GM23338 (cell line): ENCODE measurements around the gene AKAP9. TPM values are rescaled to one million over a fixed set of nuclear protein-coding genes. Genes with fewer than 3 reads are reported as not detected.

Experiments used
- ATAC-seq: fragments of 200-7000 bp; cut with Tn5 transposase; 3 replicates; pipeline ENCODE4 v1.9.1; 2020
- DNase-seq: peaks from one replicate; pipeline ENCODE4 v3.0.0-alpha.2; 2015; ENCODE audit warnings: low spot score
- H2AFZ ChIP-seq: fragments of 200-600 bp; sonication (generic); 2 replicates; pipeline ENCODE4 v1.8.0; 2016; ENCODE audit warnings: antibody characterized with exemption, mild to moderate bottlenecking, moderate library complexity
- H3F3A ChIP-seq: fragments of 200-600 bp; sonication (generic); replicated peaks from 2 replicates; pipeline ENCODE4 v1.8.0; 2017; ENCODE audit warnings: antibody characterized with exemption, mixed run types, low read depth
- H3K27ac ChIP-seq: fragments of 200-600 bp; sonication (generic); 2 replicates; pipeline ENCODE4 v1.6.1; 2016; ENCODE audit warnings: low read depth
- H3K27me3 ChIP-seq: fragments of 200-600 bp; sonication (generic); 2 replicates; pipeline ENCODE4 v1.8.0; 2016; ENCODE audit warnings: mild to moderate bottlenecking, mixed run types, moderate library complexity; ENCODE audit not compliant: insufficient read depth
- H3K36me3 ChIP-seq: fragments of 200-600 bp; sonication (generic); 2 replicates; pipeline ENCODE4 v1.8.0; 2016; ENCODE audit warnings: mild to moderate bottlenecking; ENCODE audit not compliant: insufficient read depth
- H3K4me1 ChIP-seq: fragments of 200-600 bp; sonication (generic); 2 replicates; pipeline ENCODE4 v1.8.0; 2016; ENCODE audit warnings: mild to moderate bottlenecking, moderate library complexity; ENCODE audit not compliant: insufficient read depth
- H3K4me2 ChIP-seq: fragments of 200-600 bp; sonication (generic); 2 replicates; pipeline ENCODE4 v1.7.1; 2017; ENCODE audit warnings: mixed run types
- H3K4me3 ChIP-seq: fragments of 200-600 bp; sonication (generic); 2 replicates; pipeline ENCODE4 v1.6.1; 2016; ENCODE audit warnings: mixed run types
- H3K79me2 ChIP-seq: fragments of 200-600 bp; sonication (generic); replicated peaks from 2 replicates; pipeline ENCODE4 v1.8.0; 2017; ENCODE audit warnings: mild to moderate bottlenecking; ENCODE audit not compliant: insufficient read depth
- H3K9me2 ChIP-seq: fragments of 200-600 bp; sonication (generic); 2 replicates; pipeline ENCODE4 v1.8.0; 2017; ENCODE audit not compliant: insufficient read depth
- H4K20me1 ChIP-seq: fragments of 200-600 bp; sonication (generic); replicated peaks from 2 replicates; pipeline ENCODE4 v1.8.0; 2017; ENCODE audit warnings: mild to moderate bottlenecking; ENCODE audit not compliant: insufficient read depth
- H3K27ac Mint-ChIP-seq: 2 replicates; pipeline ENCODE4 v1.8.0; 2020; ENCODE audit warnings: inconsistent platforms, mild to moderate bottlenecking, moderate library complexity, mixed read lengths
- H3K27me3 Mint-ChIP-seq: 3 replicates; pipeline ENCODE4 v1.8.0; 2022; ENCODE audit warnings: low read depth, mild to moderate bottlenecking, moderate library complexity, mixed read lengths, inconsistent platforms; ENCODE audit not compliant: insufficient read depth, poor library complexity
- H3K36me3 Mint-ChIP-seq: 3 replicates; pipeline ENCODE4 v1.8.0; 2021; ENCODE audit warnings: low read depth, mild to moderate bottlenecking, inconsistent platforms, moderate library complexity, mixed read lengths
- H3K4me1 Mint-ChIP-seq: 3 replicates; pipeline ENCODE4 v1.8.0; 2020; ENCODE audit warnings: mild to moderate bottlenecking, inconsistent platforms, mixed read lengths
- H3K4me3 Mint-ChIP-seq: 3 replicates; pipeline ENCODE4 v1.8.0; 2021; ENCODE audit warnings: moderate library complexity, mild to moderate bottlenecking, inconsistent platforms, mixed read lengths
- H3K9me3 Mint-ChIP-seq: 3 replicates; pipeline ENCODE4 v1.8.0; 2020; ENCODE audit warnings: moderate library complexity, mild to moderate bottlenecking, inconsistent platforms, mixed read lengths
- CREB1 ChIP-seq: fragments of 250-450 bp; sonication (Bioruptor Pico); IDR thresholded peaks from 2 replicates; pipeline ENCODE4 v1.5.0; 2020; ENCODE audit warnings: low read depth, mild to moderate bottlenecking, moderate library complexity
- EZH2 ChIP-seq: fragments of 200-600 bp; sonication (generic); IDR thresholded peaks from one replicate; pipeline ENCODE4 v1.8.0; 2017; ENCODE audit warnings: antibody characterized with exemption, mild to moderate bottlenecking, low read depth; ENCODE audit not compliant: unreplicated experiment
- EZH2phosphoT487 ChIP-seq: fragments of 200-600 bp; sonication (generic); IDR thresholded peaks from one replicate; pipeline ENCODE4 v1.8.1; 2018; ENCODE audit warnings: antibody characterized with exemption; ENCODE audit not compliant: unreplicated experiment
- JUNB ChIP-seq: IDR thresholded peaks from one replicate; pipeline ENCODE4 v1.6.1; 2016; ENCODE audit warnings: antibody characterized with exemption; ENCODE audit not compliant: unreplicated experiment
- NANOG ChIP-seq: IDR thresholded peaks from 2 replicates; pipeline ENCODE4 v1.6.1; 2016; ENCODE audit warnings: antibody characterized with exemption, borderline replicate concordance
- POLR2AphosphoS5 ChIP-seq: IDR thresholded peaks from 2 replicates; pipeline ENCODE4 v1.6.1; 2016; ENCODE audit warnings: antibody characterized with exemption, low read depth
- STAT1 ChIP-seq: IDR thresholded peaks from one replicate; pipeline ENCODE4 v1.6.1; 2016; ENCODE audit warnings: antibody characterized with exemption; ENCODE audit not compliant: unreplicated experiment
- ZNF114 ChIP-seq: fragments of 250-450 bp; sonication (Bioruptor Pico); IDR thresholded peaks from 2 replicates; pipeline ENCODE4 v1.5.0; 2020; ENCODE audit warnings: mild to moderate bottlenecking, moderate library complexity
- ZNF331 ChIP-seq: fragments of 250-450 bp; sonication (Bioruptor Pico); IDR thresholded peaks from 2 replicates; pipeline ENCODE4 v1.5.0; 2020; ENCODE audit warnings: low read depth, mild to moderate bottlenecking, moderate library complexity
- polyA plus RNA-seq: library from polyadenylated mRNA; unstranded; fragments of >200 nt; fragmentation: Nextera tagmentation; extraction: Ambion mirVana; gene quantifications from 2 replicates; pipeline ENCODE4 v1.2.1, GENCODE V29; 2016
- total RNA-seq: library from RNA; depleted of rRNA; stranded (reverse); fragments of >200 nt; shearing (Covaris generic); gene quantifications from 2 replicates; pipeline ENCODE4 v1.2.3, GENCODE V29; 2014
- TF ChIP-seq, protein P1 (sequence below): IDR thresholded peaks from one replicate; pipeline ENCODE4 v1.6.1; 2018; ENCODE audit warnings: antibody characterized with exemption; ENCODE audit not compliant: unreplicated experiment
- TF ChIP-seq, protein P2 (sequence below): fragments of 250-450 bp; sonication (Bioruptor Pico); IDR thresholded peaks from 2 replicates; pipeline ENCODE4 v1.5.0; 2020; ENCODE audit warnings: mild to moderate bottlenecking, moderate library complexity
- TF ChIP-seq, protein P3 (sequence below): IDR thresholded peaks from 2 replicates; pipeline ENCODE4 v1.6.1; 2016; ENCODE audit warnings: antibody characterized with exemption
- TF ChIP-seq, protein P4 (sequence below), 2 experiments: fragments of 200-600 bp in 1 of 2; sonication (generic) in 1 of 2; conservative IDR thresholded peaks; 2 replicates each; pipeline versions ENCODE4 v1.5.1 to v1.6.1; 2016 to 2017; ENCODE audit warnings: antibody characterized with exemption in 2 of 2, low read depth in 2 of 2, mild to moderate bottlenecking in 2 of 2, moderate library complexity in 1 of 2

The AKAP9 gene
- total and polyA plus RNA-seq, 2 experiments from 2014 or later, result 33.5 to 67.4 TPM

DNA sequence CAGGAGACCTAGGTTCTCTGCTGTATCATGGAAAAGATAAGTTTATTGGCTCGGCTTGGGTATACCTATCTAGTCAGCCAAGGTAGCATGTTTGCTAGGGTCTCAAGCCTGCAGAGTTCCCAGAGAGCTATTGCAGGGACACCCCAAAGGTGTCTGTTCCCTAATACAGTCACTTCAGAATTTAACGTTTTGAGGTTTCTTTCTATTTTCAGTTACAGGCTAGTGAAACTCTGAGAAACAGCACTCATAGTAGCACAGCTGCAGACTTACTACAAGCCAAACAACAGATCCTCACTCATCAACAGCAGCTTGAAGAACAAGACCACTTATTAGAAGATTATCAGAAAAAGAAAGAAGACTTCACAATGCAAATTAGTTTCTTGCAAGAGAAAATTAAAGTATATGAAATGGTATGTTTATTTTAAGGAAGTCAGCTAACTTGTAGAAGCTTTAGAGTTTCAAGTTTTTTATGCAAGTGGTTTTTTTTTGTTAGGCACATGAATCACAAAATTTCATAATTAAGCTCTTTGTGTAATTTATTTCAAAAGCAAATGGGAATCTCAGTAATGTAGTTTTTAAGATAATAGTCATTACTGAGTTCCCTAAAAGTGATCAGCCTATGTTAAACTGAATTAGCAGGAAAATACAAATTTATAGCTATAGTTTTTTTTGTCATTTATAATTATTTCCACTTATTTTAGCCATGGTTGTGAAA lies 54.9 kb downstream of the AKAP9 start:
- no peak overlapping the region for H3K4me3 Mint-ChIP-seq
- H3K79me2 ChIP-seq, result no peaks in the 10 kb centered on the region
- no peaks in the 10 kb centered on the region for H3F3A ChIP-seq
- no peaks in the 10 kb centered on the region for H3K9me3 Mint-ChIP-seq
- H3K9me2 ChIP-seq, result no peaks in the 10 kb centered on the region
- peaks cover 9% of the 10 kb centered on the region; the same call in 1 of the 2 replicates for H3K36me3 ChIP-seq
- ATAC-seq (no peak), DNase-seq (no peak)
- H3K36me3 Mint-ChIP-seq, result peaks cover 16% of the 10 kb centered on the region
- TF ChIP-seq, protein P1, sequence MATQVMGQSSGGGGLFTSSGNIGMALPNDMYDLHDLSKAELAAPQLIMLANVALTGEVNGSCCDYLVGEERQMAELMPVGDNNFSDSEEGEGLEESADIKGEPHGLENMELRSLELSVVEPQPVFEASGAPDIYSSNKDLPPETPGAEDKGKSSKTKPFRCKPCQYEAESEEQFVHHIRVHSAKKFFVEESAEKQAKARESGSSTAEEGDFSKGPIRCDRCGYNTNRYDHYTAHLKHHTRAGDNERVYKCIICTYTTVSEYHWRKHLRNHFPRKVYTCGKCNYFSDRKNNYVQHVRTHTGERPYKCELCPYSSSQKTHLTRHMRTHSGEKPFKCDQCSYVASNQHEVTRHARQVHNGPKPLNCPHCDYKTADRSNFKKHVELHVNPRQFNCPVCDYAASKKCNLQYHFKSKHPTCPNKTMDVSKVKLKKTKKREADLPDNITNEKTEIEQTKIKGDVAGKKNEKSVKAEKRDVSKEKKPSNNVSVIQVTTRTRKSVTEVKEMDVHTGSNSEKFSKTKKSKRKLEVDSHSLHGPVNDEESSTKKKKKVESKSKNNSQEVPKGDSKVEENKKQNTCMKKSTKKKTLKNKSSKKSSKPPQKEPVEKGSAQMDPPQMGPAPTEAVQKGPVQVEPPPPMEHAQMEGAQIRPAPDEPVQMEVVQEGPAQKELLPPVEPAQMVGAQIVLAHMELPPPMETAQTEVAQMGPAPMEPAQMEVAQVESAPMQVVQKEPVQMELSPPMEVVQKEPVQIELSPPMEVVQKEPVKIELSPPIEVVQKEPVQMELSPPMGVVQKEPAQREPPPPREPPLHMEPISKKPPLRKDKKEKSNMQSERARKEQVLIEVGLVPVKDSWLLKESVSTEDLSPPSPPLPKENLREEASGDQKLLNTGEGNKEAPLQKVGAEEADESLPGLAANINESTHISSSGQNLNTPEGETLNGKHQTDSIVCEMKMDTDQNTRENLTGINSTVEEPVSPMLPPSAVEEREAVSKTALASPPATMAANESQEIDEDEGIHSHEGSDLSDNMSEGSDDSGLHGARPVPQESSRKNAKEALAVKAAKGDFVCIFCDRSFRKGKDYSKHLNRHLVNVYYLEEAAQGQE, result no peak
- TF ChIP-seq, protein P2, sequence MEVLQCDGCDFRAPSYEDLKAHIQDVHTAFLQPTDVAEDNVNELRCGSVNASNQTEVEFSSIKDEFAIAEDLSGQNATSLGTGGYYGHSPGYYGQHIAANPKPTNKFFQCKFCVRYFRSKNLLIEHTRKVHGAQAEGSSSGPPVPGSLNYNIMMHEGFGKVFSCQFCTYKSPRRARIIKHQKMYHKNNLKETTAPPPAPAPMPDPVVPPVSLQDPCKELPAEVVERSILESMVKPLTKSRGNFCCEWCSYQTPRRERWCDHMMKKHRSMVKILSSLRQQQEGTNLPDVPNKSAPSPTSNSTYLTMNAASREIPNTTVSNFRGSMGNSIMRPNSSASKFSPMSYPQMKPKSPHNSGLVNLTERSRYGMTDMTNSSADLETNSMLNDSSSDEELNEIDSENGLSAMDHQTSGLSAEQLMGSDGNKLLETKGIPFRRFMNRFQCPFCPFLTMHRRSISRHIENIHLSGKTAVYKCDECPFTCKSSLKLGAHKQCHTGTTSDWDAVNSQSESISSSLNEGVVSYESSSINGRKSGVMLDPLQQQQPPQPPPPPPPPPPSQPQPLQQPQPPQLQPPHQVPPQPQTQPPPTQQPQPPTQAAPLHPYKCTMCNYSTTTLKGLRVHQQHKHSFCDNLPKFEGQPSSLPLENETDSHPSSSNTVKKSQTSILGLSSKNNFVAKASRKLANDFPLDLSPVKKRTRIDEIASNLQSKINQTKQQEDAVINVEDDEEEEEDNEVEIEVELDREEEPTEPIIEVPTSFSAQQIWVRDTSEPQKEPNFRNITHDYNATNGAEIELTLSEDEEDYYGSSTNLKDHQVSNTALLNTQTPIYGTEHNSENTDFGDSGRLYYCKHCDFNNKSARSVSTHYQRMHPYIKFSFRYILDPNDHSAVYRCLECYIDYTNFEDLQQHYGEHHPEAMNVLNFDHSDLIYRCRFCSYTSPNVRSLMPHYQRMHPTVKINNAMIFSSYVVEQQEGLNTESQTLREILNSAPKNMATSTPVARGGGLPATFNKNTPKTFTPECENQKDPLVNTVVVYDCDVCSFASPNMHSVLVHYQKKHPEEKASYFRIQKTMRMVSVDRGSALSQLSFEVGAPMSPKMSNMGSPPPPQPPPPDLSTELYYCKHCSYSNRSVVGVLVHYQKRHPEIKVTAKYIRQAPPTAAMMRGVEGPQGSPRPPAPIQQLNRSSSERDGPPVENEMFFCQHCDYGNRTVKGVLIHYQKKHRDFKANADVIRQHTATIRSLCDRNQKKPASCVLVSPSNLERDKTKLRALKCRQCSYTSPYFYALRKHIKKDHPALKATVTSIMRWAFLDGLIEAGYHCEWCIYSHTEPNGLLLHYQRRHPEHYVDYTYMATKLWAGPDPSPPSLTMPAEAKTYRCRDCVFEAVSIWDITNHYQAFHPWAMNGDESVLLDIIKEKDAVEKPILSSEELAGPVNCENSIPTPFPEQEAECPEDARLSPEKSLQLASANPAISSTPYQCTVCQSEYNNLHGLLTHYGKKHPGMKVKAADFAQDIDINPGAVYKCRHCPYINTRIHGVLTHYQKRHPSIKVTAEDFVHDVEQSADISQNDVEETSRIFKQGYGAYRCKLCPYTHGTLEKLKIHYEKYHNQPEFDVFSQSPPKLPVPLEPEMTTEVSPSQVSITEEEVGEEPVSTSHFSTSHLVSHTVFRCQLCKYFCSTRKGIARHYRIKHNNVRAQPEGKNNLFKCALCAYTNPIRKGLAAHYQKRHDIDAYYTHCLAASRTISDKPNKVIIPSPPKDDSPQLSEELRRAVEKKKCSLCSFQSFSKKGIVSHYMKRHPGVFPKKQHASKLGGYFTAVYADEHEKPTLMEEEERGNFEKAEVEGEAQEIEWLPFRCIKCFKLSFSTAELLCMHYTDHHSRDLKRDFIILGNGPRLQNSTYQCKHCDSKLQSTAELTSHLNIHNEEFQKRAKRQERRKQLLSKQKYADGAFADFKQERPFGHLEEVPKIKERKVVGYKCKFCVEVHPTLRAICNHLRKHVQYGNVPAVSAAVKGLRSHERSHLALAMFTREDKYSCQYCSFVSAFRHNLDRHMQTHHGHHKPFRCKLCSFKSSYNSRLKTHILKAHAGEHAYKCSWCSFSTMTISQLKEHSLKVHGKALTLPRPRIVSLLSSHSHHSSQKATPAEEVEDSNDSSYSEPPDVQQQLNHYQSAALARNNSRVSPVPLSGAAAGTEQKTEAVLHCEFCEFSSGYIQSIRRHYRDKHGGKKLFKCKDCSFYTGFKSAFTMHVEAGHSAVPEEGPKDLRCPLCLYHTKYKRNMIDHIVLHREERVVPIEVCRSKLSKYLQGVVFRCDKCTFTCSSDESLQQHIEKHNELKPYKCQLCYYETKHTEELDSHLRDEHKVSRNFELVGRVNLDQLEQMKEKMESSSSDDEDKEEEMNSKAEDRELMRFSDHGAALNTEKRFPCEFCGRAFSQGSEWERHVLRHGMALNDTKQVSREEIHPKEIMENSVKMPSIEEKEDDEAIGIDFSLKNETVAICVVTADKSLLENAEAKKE, result no peak
- TF ChIP-seq STAT1 (no peak), NANOG (no peak), CREB1 (CRISPR knock-in tag) (no peak), JUNB (no peak), EZH2 (no peak), POLR2AphosphoS5 (no peak), EZH2phosphoT487 (no peak), ZNF114 (CRISPR knock-in tag) (no peak), ZNF331 (CRISPR knock-in tag) (no peak)
- TF ChIP-seq, protein P3, sequence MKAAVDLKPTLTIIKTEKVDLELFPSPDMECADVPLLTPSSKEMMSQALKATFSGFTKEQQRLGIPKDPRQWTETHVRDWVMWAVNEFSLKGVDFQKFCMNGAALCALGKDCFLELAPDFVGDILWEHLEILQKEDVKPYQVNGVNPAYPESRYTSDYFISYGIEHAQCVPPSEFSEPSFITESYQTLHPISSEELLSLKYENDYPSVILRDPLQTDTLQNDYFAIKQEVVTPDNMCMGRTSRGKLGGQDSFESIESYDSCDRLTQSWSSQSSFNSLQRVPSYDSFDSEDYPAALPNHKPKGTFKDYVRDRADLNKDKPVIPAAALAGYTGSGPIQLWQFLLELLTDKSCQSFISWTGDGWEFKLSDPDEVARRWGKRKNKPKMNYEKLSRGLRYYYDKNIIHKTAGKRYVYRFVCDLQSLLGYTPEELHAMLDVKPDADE, result no peak
- TF ChIP-seq, protein P4, sequence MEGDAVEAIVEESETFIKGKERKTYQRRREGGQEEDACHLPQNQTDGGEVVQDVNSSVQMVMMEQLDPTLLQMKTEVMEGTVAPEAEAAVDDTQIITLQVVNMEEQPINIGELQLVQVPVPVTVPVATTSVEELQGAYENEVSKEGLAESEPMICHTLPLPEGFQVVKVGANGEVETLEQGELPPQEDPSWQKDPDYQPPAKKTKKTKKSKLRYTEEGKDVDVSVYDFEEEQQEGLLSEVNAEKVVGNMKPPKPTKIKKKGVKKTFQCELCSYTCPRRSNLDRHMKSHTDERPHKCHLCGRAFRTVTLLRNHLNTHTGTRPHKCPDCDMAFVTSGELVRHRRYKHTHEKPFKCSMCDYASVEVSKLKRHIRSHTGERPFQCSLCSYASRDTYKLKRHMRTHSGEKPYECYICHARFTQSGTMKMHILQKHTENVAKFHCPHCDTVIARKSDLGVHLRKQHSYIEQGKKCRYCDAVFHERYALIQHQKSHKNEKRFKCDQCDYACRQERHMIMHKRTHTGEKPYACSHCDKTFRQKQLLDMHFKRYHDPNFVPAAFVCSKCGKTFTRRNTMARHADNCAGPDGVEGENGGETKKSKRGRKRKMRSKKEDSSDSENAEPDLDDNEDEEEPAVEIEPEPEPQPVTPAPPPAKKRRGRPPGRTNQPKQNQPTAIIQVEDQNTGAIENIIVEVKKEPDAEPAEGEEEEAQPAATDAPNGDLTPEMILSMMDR (conservative IDR thresholded peaks at IDR 0.05; ENCODE audit: low read depth in 2 of 2), result no peak
- no peaks in the 10 kb centered on the region for H3K4me1 ChIP-seq
- no peaks in the 10 kb centered on the region for H3K27me3 Mint-ChIP-seq
- H3K27me3 ChIP-seq, result no peaks in the 10 kb centered on the region
- no peak overlapping the region for H3K4me3 ChIP-seq
- no peak overlapping the region for H3K27ac ChIP-seq
- no peaks in the 10 kb centered on the region for H3K4me1 Mint-ChIP-seq
- H3K27ac Mint-ChIP-seq, result no peak overlapping the region
- no peak overlapping the region for H3K4me2 ChIP-seq
- H4K20me1 ChIP-seq, result no peaks in the 10 kb centered on the region
- H2AFZ ChIP-seq, result no peak overlapping the region
